Neuron (in vitro differentiated cells): ENCODE results near the gene MORC1.

Experiments used
- H2AFZ ChIP-seq: one replicate; pipeline ENCODE4 v1.6.1; 2013; ENCODE audit warnings: low read depth, mild to moderate bottlenecking, inconsistent platforms, low read length, moderate library complexity
- H3K27me3 ChIP-seq: one replicate; pipeline ENCODE4 v1.6.1; 2013; ENCODE audit warnings: low read length; ENCODE audit not compliant: insufficient read depth
- H3K36me3 ChIP-seq: one replicate; pipeline ENCODE4 v1.6.1; 2013; ENCODE audit warnings: low read length; ENCODE audit not compliant: insufficient read depth
- H3K4me1 ChIP-seq: one replicate; pipeline ENCODE4 v1.6.1; 2013; ENCODE audit warnings: low read length; ENCODE audit not compliant: insufficient read depth
- H3K4me3 ChIP-seq: 2 replicates; pipeline ENCODE4 v1.5.1; 2013; ENCODE audit warnings: mild to moderate bottlenecking, low read length, moderate library complexity
- H3K9me3 ChIP-seq: one replicate; pipeline ENCODE4 v1.6.1; 2013; ENCODE audit warnings: low read length

Gene MORC1

GRCh38 chr3:109127553-109127952 is 9.6 kb upstream of the MORC1 start:
- Histone ChIP-seq H2AFZ (no peak overlapping the region), H3K9me3 (no peaks in the 10 kb centered on the region), H3K4me1 (peaks cover 14% of the 10 kb centered on the region), H3K36me3 (no peaks in the 10 kb centered on the region), H3K27me3 (no peaks in the 10 kb centered on the region), H3K4me3 (no peak overlapping the region)

- no peaks in the 10 kb centered on the region for H3K9me3 ChIP-seq
- H3K4me1 ChIP-seq = peaks cover 14% of the 10 kb centered on the region
- H3K27me3 ChIP-seq = no peaks in the 10 kb centered on the region
- no peaks in the 10 kb centered on the region for H3K36me3 ChIP-seq
- no peak overlapping the region for H2AFZ ChIP-seq
- H3K4me3 ChIP-seq = no peak overlapping the region
These were observed 8.0 kb upstream of the MORC1 start for GRCh38 chr3:109125902-109126301.

- peaks cover 14% of the 10 kb centered on the region for H3K4me1 ChIP-seq
- no peaks in the 10 kb centered on the region for H3K9me3 ChIP-seq
- H3K36me3 ChIP-seq = no peaks in the 10 kb centered on the region
- H3K27me3 ChIP-seq = no peaks in the 10 kb centered on the region
- H2AFZ ChIP-seq = no peak overlapping the region
- H3K4me3 ChIP-seq = no peak overlapping the region
These were observed 4.8 kb upstream of the MORC1 start for GRCh38 chr3:109122690-109123089.

GRCh38 chr3:109118584-109118983 is 650 bp upstream of the MORC1 start:
- Histone ChIP-seq H3K4me3 (no peak overlapping the region), H3K27me3 (no peaks in the 10 kb centered on the region), H3K4me1 (no peaks in the 10 kb centered on the region), H3K9me3 (no peaks in the 10 kb centered on the region), H2AFZ (no peak overlapping the region), H3K36me3 (no peaks in the 10 kb centered on the region)

- no peaks in the 10 kb centered on the region for H3K9me3 ChIP-seq
- H3K36me3 ChIP-seq = no peaks in the 10 kb centered on the region
- H3K4me3 ChIP-seq = no peak overlapping the region
- no peaks in the 10 kb centered on the region for H3K4me1 ChIP-seq
- H2AFZ ChIP-seq = no peak overlapping the region
- H3K27me3 ChIP-seq = no peaks in the 10 kb centered on the region
These were observed 1.9 kb downstream of the MORC1 start for GRCh38 chr3:109116031-109116430.

GRCh38 chr3:109115451-109115850 is 2.5 kb downstream of the MORC1 start:
- Histone ChIP-seq H3K4me1 (no peaks in the 10 kb centered on the region), H3K9me3 (no peaks in the 10 kb centered on the region), H2AFZ (no peak overlapping the region), H3K36me3 (no peaks in the 10 kb centered on the region), H3K4me3 (no peak overlapping the region), H3K27me3 (no peaks in the 10 kb centered on the region)

GRCh38 chr3:109114746-109115145 is 3.2 kb downstream of the MORC1 start:
- no peaks in the 10 kb centered on the region for H3K4me1 ChIP-seq
- no peak overlapping the region for H2AFZ ChIP-seq
- H3K4me3 ChIP-seq = no peak overlapping the region
- H3K9me3 ChIP-seq = no peaks in the 10 kb centered on the region
- H3K27me3 ChIP-seq = no peaks in the 10 kb centered on the region
- no peaks in the 10 kb centered on the region for H3K36me3 ChIP-seq

GRCh38 chr3:109112946-109113760 is 4.8 kb downstream of the MORC1 start:
- Histone ChIP-seq H3K27me3 (no peaks in the 10 kb centered on the region), H2AFZ (no peak overlapping the region), H3K4me3 (no peak overlapping the region), H3K4me1 (no peaks in the 10 kb centered on the region), H3K9me3 (no peaks in the 10 kb centered on the region), H3K36me3 (no peaks in the 10 kb centered on the region)

- Histone ChIP-seq H3K4me3 (no peak overlapping the region), H3K9me3 (no peaks in the 10 kb centered on the region), H3K36me3 (no peaks in the 10 kb centered on the region), H2AFZ (no peak overlapping the region), H3K4me1 (no peaks in the 10 kb centered on the region), H3K27me3 (no peaks in the 10 kb centered on the region)
These were observed 8.4 kb downstream of the MORC1 start for GRCh38 chr3:109109574-109109973.

GRCh38 chr3:109098079-109098644 is 19.8 kb downstream of the MORC1 start:
- Histone ChIP-seq H3K9me3 (no peaks in the 10 kb centered on the region), H3K36me3 (no peaks in the 10 kb centered on the region), H3K4me3 (no peak overlapping the region), H2AFZ (no peak overlapping the region), H3K4me1 (no peaks in the 10 kb centered on the region), H3K27me3 (no peaks in the 10 kb centered on the region)

GRCh38 chr3:109095166-109095565 is 22.8 kb downstream of the MORC1 start:
- Histone ChIP-seq H3K27me3 (no peaks in the 10 kb centered on the region), H3K4me3 (no peak overlapping the region), H3K9me3 (no peaks in the 10 kb centered on the region), H3K36me3 (no peaks in the 10 kb centered on the region), H2AFZ (no peak overlapping the region), H3K4me1 (no peaks in the 10 kb centered on the region)

GRCh38 chr3:109093561-109093960 is 24.4 kb downstream of the MORC1 start:
- no peak overlapping the region for H2AFZ ChIP-seq
- no peaks in the 10 kb centered on the region for H3K4me1 ChIP-seq
- H3K4me3 ChIP-seq = no peak overlapping the region
- H3K9me3 ChIP-seq = no peaks in the 10 kb centered on the region
- H3K36me3 ChIP-seq = no peaks in the 10 kb centered on the region
- no peaks in the 10 kb centered on the region for H3K27me3 ChIP-seq

GRCh38 chr3:109091846-109092245 is 26.1 kb downstream of the MORC1 start:
- Histone ChIP-seq H3K36me3 (no peaks in the 10 kb centered on the region), H3K4me3 (no peak overlapping the region)

GRCh38 chr3:109089265-109089664 is 28.7 kb downstream of the MORC1 start:
- H3K36me3 ChIP-seq = no peaks in the 10 kb centered on the region
- H3K4me3 ChIP-seq = no peak overlapping the region
- H3K9me3 ChIP-seq = no peaks in the 10 kb centered on the region
- no peaks in the 10 kb centered on the region for H3K4me1 ChIP-seq
- H3K27me3 ChIP-seq = no peaks in the 10 kb centered on the region
- no peak overlapping the region for H2AFZ ChIP-seq

More at GRCh38 chr3:109091846-109092245, 26.1 kb downstream of the MORC1 start:
- Histone ChIP-seq H3K9me3 (no peaks in the 10 kb centered on the region), H3K27me3 (no peaks in the 10 kb centered on the region), H3K4me1 (no peaks in the 10 kb centered on the region), H2AFZ (no peak overlapping the region)
